HG02943 (cell line): Measurements from ENCODE around the gene USP48.

Experiments
- ATAC-seq: cut with Tn5 transposase; IDR thresholded peaks from one replicate; pipeline ENCODE4 v1.9.1; 2021; ENCODE audit warnings: mild to moderate bottlenecking, low read depth, moderate library complexity; ENCODE audit not compliant: unreplicated experiment

The USP48 gene

GRCh38 chr1:21659924-21660326 is 123.0 kb downstream of the USP48 start:
- ATAC-seq: no peak

DNA sequence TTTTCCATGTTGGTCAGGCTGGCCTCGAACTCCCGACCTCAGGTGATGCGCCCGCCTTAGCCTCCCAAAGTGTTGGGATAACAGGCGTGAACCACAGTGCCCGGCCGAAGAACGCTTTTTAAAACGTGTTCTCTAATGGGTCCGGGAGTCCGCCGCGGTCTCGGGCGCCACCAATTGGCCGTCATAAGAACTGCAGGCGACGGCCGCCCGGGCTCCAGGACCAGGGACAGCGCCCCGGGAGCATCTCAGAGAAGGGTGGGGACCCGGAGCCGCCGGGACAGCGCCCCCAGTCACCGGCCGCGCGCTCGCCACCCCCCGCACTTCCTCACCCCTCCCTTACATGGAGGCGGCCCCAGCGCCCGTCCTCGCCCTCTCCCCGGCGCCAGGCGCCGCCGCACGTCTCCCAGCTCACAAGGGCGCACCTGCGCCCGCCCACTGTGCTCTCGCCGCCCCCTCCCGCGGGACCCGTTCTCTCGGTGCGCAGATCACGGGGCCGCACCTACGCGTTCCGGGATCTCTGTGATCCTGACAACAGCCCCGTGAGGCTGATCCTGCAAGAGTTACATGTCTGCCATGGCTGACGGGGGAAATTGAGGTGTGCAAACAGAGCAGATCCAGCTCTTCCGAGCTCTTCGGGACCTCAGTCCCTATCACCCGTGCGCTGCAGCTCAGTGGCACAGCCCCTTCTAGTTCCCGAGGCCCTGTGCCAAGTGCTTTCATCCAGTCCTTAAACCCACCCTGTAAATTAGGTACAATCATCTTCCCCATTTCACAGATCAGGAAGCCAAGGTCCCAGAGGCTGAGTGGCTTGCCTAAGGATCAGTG is 123.6 kb downstream of the USP48 start:
- ATAC-seq: no peak

GRCh38 chr1:21657456-21658190 is 125.3 kb downstream of the USP48 start:
- no peak for ATAC-seq

- no peak for ATAC-seq
Observed at GRCh38 chr1:21655748-21656147, 127.2 kb downstream of the USP48 start.

- ATAC-seq: no peak
Observed at GRCh38 chr1:21655259-21655658, 127.7 kb downstream of the USP48 start.

DNA sequence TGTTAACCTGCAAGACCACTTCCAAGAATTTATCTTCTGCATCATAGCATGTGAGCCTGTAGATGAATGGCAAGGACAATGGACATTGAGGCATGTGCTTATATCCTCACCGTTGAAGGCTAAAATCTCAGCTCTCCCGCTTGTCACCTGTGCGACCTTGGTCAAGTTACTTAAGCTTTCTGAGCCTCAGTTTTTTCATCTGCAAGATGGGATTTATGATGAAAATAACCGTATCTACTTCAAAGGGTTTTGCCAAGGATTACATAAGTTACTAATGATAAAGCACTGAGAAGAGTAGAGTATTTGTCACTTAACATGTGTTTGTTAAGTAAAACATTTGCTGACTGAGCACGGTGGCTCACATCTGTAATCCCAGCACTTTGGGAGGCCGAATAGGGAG is 128.7 kb downstream of the USP48 start:
- ATAC-seq: no peak

DNA sequence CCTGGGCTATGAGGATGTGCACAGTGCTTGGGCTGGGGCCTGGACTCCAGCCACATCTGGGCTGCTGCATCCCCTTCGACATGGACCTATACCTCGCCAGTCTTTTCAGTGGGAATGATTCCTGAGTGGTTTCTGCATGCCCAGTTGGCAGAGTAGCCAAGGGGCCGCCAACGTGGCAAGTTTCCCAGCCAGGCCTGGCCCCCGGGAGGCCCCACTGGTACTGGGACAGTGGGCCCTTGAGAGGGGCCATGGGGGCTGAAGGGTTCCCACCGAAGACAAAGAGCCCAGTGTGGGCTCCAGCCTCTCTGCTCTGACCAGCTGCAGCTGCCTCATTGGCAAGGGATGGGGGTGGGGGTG is 129.2 kb downstream of the USP48 start:
- ATAC-seq: no peak

DNA sequence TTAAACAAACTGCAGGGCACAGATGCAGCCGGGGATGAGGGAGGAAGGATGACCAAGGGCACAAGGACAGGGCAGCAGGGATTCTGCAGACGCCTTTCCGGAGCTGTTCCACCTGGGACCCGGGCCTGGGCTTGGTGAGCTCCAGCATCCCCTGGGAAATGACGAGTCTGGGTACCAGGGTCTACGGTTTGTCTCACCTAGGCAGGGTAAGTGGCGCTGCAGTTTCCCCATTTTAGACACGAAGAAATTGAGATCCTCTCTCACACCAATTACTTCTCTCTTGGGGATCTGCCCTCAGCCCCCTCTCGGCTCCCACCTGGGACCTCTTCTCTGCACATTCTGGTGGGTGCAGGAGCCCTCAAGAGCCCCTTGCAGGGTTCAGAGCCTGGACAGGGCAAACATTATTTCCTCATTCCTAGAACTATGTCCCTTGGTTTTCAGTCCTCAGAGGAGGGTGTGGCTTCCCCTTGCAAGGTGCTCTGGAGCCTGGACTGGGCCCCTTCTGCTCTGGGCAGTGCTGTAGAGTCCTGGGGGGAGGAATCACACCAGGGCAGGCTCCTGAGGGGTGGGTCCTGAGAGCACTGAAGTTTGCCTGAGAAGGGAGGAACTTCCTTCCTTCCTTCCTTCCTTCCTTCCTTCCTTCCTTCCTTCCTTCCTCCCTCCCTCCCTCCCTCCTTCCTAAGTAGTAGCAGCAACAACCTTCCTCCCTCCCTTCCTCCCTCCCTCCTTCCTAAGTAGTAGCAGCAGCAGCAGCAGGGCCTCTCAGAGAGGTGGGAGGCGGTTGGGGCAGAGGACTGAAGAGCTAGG is 129.8 kb downstream of the USP48 start:
- ATAC-seq: no peak

GRCh38 chr1:21652101-21652936 is 130.6 kb downstream of the USP48 start:
- ATAC-seq: no peak

- ATAC-seq: no peak
Observed at GRCh38 chr1:21651214-21652042, 131.5 kb downstream of the USP48 start.

DNA sequence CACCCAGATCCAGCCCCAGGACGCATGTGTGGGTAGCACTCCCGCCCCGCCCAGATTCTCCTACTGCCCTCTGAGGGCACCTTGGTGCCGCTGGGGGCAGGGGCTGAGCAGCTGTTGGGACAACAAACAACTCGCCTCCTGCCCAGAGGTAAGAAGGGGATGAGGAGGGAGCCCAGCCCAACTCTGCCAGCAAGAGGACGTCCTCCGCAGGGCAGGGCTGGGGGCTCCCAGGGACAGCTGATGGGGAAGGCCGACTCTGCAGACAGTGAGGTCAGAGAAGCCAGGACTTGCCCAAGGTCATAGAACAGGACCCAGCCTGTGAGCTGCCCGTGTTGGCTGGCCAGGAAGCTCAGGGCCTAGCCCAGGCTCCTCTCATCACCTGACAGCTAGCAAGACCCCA is 132.5 kb downstream of the USP48 start:
- no peak for ATAC-seq

GRCh38 chr1:21649315-21649714 is 133.6 kb downstream of the USP48 start:
- no peak for ATAC-seq

DNA sequence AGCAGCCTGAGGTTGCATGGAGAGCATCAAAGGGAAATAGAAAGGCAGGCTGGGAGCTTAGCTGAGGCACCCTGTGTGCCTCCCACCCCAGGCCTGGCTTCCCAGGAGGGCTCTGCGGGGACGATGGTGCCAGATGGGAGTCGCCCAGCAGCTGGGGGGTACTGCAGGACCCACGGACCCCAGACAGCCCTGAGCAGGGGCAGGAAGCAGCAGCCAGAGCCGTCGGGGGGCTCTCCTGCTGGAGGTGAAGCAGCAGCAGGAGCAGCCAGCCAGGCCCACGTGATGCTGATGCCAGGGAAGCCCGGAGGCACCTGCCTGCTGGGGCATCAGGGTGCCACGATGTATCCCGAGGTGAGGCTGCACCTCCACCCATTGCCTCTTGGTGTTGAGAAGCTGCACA is 134.2 kb downstream of the USP48 start:
- no peak for ATAC-seq

DNA sequence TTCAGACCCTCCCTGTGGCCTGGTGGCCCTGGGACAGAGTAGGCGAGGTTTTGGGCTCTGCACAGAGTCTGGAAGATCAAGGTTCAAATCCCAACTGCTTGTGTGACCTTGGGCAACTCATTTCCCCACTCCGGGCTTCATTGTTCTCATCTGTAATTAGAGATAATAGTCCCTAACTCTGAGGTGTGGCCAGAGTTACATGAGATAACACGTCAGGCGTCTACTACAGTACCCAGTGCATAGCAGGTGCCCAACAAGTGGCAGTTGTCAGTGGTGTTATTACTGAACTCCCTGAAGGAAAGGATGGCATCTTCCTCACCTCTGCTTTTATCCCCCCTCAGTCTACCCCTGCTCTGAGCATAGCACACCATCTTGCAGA is 134.6 kb downstream of the USP48 start:
- no peak for ATAC-seq

DNA sequence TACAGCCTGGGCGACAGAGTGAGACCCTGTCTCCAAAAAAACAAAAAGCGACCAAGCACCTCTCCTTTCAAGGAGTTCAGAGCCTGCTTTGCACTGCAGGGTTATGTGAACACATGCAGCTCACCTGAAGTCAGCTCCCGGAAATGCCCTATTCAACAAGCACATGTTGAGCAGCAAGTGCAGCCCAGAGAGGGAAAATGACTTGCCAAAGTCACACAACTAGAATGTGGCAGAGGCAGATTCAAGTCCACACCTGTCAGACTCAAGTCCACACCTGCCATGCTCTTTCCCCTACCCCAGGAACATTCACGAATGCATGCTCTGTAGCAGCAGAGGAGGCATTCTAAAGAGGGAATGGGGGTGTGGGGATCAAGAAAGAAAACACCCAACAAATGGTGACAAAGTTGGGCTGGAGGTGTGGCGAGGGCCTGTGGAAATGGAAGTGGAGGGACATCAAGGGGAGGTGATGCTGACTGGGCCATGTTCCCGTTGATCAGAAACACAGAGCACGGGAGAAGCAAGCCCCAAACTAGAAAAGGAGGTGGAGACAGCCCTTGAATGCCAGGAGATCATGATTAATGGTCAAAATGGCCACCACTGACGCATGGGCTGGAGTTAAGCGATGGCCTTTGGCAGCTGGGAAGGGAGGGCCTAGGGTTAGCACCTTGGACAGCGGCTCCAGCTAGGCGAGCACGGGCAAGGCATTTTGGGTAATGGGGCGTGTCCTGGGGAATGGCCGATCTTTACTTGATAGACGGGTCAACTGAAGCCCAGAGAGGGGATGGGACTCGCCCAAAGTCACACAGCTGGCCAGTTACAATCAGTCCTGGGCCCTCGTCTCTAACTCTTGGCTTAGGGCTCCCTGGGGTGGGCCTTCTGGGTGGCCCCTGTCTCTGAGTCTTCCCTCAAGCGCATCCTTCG is 135.3 kb downstream of the USP48 start:
- no peak for ATAC-seq

GRCh38 chr1:21645550-21645949 is 137.4 kb downstream of the USP48 start:
- ATAC-seq: no peak

DNA sequence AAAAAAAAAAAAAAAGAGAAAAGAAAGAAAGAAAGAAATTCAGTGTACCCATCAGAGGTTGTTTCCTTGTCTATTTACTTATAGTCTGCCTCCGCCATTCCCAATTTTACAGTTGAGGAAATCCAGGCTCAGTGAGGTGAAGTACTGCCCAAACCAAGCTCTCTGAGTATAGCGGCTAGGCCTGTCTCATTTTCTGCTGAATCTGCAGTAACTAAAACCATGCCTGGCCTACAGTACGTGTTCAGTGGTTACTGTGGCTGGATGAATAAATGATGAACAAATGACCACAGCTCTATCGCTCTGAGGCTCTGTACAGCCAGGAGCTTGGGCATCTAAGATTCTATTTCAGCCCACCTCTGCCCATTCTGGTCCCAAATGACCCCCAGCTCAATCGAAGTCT is 138.0 kb downstream of the USP48 start:
- ATAC-seq: no peak

DNA sequence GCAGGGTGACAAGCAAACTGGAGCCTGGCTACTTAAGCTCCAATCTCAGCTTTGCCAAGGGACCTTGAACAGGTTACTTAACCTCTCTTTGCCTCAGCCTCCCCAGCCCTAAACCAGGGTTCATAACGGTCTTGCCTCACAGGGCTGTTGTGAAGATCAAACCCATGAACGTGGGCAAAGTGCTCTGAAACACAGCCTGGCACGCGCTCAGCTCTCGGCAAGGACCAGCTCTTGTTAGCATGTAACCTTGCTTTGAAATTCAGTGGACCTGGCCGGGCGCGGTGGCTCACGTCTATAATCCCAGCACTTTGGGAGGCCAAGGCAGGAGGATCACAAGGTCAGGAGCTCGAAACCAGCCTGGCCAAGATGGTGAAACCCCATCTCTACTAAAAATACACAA is 138.6 kb downstream of the USP48 start:
- ATAC-seq: no peak

GRCh38 chr1:21643624-21644023 is 139.3 kb downstream of the USP48 start:
- ATAC-seq: no peak
